NCI-H2029 treated with DMSO at 0.1 percent for 48 hours (cell line): Measurements from ENCODE around the gene SCAND1.
A peak's percentile ranks its signal among the peaks of the same experiment; 100 is the strongest.
"Not testable (repeated sequence)": the region's sequence is repeated elsewhere in the genome, so short reads cannot be mapped to it uniquely, and the experiment has no call there.

Experiments used
- DNase-seq: peaks from one replicate; lab custom pipeline; 2025; lab: John Stamatoyannopoulos, UW

Gene SCAND1

DNA sequence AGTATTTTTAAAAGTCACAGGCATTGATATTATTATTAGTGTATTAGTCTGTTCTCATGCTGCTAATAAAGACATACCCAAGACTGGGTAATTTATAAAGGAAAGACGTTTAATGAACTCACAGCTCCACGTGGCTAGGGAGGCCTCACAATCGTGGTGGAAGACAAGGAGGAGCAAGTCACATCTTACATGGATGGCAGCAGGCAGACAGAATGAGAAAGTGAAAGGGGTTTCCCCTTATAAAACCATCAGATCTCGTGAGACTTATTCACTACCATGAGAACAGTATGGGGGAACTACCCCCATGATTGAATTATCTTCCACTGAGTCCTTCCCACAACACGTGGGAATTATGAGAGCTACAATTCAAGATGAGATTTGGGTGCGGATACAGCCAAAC, 5.0 kb upstream of the SCAND1 start:
- not testable (repeated sequence) for DNase-seq

DNA sequence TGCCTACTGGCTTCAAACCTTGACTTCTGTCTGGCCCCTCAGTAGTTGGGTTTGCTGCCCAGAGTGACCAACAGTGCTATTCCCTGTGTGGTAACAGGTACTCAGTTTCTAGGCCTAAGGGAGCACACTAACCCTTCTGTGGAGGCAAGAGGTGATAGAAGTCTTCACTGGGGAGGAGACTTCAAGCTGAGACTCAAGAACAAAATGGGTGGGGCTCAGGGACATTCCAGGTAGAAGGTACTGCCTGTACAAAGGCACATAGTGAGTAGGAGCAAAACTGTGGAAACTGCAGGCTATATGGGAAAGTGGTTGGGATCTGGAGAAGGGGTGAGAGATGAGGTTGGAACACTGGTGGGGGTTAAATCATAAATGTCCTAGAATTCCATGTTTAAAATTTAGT, 2.3 kb upstream of the SCAND1 start:
- no peak for DNase-seq

DNA sequence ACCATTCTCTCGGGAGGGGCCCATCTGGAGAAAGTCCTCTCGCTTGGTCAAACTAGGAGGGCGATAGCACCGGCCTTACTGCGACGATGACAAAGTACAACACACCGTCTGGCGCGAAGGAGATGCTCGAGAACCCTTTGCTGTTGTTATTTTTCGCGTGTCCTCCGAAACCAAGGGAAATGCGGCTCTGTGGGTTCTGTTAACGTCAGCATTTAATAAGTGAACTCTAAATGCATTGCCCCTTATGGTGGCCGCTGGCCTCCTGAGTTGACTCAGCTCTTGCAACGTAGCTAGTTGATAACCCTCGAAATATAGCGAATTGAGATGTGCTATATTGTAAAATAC, 577 bp upstream of the SCAND1 start:
- no peak for DNase-seq

DNA sequence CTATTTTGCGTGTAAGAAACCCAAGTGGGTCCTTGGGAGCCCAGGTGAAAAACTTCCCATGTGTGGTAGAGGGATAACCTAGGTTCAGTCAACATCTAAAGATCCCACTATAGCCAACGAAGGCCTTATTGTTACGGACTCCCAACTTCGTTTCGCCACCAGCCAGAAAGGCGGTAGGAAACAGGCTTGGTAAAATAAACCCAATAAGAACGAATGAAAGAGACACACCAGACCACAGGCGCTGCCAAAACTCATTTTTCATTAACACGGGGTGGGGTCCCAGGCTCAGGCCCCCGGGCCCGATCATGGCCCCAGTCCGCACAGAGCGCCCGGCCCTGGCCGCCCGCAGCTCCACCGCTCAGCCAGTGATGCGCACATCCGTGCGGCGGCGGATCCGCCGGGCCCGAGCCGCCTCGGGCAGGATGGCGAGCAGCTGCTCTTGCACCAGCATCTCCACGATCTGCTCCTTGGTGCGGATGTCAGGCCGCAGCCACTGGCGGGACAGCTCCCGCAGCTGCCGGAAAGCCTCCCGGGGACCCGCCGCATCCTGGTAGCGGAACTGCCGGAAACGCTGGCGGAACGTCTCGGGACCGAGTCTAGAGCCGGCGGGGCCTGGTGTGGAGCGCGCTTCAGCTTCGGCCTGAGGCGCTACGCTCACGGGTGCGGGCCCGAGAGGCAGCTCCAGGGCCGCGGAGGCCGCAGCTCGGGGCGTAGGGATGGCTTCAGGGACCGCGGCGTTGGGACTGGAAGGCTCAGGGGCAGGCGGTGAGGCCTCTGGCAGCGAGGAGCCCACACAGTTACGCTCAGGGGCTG, 709 bp downstream of the SCAND1 start:
- DNase-seq = peak; percentile 13

DNA sequence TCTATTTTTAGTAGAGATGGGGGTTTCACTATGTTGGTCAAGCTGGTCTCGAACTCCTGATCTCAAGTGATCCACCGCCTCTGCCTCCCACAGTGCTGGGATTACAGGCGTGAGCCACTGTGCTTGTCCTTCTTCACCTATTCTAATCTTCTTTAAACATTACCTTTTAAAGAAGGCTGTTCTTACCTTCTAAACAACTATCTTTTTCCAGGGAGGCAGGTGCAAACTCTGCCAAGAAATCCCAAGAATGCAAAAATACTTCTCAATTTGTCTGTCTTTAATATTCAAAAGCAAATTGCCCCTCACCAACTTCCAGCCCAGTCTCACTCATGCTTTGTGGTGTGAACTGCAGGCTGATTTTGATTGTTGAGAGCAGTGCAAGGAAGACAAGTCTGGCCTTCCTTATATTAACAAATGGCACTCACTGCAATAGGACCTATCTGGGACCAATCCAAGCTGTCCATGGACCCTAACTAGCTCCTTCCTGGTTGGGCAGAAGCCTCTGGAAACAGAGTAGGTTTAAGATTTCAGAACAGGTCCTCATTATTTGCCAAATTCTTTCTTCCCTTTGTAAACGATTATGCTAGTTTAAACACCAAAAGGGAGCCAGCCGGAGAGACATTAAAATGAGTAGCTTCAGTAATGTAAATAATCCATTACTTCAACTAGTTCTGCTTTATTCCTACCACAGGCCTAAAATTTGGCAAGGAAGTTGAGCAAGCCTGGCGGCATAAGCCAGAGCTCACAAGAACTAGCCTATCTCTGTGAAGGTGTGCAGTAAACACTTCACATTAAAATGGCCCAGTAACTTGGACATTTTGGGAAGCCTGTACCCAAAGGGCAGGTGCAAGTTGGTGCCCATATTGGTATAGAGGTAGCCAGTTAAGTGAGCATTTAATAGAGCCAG, 1.6 kb downstream of the SCAND1 start:
- peak; percentile 28 for DNase-seq

DNA sequence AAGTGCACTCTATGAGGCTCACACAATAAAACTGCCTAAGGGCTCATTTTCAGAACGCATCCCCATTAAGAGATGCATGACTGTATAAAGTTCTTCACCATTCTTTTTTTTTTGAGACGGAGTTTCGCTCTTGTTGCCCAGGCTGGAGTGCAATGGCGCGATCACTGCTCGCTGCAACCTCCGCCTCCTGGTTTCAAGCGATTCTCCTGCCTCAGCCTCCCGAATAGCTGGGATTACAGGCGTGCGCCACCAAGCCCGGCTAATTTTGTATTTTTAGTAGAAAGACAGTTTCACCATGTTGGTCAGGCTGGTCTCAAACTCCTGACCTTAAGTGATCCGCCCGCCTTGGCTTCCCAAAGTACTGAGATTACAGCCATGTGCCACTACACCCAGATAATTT, 2.2 kb downstream of the SCAND1 start:
- not testable (repeated sequence) for DNase-seq

DNA sequence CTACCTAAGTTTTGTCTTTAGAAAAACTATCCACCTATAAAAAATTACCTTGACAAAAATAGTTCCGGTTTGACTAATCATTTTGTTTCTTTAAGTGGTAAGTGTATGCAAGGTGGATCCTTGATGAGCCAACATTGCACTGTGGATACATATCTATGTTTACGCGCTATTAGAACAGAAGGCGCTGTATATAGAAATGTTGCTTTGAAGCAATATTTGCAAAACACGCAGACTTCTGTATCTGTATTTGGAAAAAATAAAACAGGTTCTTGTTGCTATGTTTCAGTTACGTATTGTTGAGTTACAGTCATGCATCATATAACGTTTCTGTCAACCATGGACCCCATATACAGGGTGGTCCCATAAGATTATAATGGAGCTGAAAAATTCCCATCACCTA, 4.2 kb downstream of the SCAND1 start:
- DNase-seq = no peak

DNA sequence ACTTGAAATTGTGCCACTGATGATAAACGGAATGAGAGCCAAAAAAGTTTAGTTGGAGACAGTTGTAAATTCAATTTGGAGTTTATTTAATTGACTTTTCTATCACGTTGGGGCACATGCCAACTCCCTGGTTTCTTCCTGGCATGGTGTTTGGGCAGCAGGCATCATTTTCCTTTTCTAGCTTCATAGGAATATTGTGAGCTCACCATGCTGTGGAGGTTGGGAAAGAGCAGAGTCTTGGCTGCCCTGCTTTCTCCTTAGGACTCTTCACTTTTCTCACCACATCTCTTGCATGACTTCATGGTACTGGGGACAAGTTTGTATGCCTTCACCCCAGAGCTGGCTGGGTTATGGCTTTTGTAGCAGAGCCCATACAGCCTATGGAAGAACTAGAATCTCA, 6.4 kb downstream of the SCAND1 start:
- no peak for DNase-seq

DNA sequence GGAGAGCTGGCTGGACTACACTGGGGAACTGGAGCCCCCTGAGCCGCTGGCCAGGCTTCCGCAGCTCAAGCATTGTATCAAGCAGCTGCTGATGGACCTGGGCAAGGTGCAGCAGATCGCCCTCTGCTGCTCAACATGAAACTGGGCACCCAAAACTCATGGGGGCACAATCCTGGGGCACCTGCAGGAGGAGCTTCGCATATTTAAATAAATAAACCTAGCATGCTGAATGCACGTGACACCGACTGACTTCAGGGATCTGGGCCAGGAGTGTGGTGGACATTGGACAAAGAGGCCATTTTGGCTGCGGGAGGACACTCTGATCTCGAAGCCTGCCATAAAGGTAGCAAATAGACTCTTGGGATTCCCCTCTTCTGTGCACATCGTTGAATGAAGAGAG, 6.8 kb downstream of the SCAND1 start:
- no peak for DNase-seq

DNA sequence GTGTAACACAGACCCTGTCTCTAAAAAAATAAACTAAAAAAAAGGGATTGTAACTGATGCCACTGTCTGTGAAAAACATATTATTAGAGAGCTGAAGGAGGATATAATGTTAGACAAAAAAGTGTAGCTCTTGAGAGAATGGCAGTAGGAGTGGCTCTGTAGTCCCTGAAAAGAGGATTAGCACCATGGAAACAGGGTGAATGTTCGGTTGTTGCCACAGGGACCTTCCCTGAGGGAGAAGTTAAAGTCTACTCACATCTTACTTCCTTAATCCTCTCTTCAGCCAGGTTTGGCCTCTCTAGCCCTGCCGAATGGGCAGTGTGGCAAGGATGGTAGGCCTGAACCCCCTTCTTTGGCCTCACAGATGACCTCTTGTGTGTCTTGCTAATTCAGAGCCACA, 12.1 kb downstream of the SCAND1 start:
- no peak for DNase-seq

DNA sequence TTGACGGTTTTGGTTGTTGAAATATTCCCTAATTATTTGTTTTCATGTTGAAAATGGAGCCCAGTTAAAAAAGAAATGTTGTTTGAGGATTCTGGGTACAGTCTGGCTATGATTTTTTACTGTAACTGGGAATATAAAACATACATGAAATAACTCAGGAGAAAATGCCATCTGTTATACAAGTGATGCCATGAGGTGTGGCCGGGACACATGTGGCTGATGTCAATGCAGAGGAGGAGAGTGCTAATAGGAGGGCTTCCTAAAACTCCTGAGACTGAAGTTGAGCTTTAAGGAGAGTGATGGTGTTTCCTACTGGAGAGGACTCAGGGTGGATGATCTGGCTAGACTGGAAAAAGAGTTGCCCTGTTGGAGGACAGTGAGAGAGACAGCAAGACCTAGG, 12.7 kb downstream of the SCAND1 start:
- no peak for DNase-seq

DNA sequence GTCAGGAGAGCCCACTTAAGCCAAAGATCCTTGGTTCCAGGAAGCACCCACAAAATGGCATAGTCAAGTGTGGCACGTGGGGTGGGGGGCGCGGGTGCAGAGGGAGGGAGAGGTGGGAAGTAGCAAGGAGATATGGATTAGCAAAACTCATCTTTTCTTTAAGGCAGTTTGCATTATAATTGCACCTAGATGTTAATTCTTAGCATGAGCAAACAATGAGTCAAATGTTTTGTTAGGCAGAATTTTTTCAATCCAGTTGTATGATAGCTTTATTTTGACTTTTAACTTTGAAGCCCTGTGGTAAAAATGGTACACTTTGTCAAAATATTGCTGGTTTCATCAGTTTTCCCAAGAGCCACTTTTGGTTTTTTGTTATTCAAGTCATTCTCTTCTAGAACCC, 15.0 kb downstream of the SCAND1 start:
- no peak for DNase-seq

DNA sequence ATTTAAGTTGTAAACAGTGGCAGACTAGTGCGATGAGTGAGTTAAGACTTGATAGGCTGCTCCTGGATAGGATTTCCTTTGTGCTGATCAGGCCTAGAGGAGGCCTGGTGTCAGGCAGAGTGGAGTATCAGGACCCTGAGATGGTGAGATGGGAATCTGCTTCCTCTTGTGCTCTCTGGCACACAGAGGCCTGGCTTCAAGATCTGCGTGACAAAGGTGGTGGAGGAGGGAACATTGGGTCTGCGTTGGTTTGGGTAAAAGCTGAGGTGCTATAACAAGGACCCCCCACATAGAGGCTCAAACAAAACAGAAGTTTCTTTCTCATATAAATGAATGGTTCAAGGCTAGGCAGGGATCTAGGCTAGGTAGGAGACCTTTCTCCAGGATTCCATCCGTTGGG, 20.3 kb downstream of the SCAND1 start:
- DNase-seq = no peak

DNA sequence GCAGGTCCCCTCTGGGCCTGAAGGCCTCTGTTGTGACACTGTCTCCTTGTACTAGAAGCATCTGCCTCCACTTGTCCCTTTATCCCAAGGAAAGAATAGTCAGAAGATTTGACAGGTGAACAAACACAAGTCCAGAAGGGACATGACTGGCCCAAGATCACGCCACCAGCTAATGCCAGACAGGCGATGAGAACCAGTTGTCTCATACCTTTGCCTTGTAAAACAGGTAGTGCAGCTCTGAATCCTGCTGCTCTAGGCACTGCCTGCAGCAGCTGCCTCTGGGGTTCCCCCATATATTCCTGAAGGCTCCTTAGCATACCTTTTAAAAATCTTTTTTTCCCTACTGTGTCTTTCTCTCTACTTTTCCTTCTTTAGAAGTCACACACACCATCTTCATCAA, 25.0 kb downstream of the SCAND1 start:
- no peak for DNase-seq

DNA sequence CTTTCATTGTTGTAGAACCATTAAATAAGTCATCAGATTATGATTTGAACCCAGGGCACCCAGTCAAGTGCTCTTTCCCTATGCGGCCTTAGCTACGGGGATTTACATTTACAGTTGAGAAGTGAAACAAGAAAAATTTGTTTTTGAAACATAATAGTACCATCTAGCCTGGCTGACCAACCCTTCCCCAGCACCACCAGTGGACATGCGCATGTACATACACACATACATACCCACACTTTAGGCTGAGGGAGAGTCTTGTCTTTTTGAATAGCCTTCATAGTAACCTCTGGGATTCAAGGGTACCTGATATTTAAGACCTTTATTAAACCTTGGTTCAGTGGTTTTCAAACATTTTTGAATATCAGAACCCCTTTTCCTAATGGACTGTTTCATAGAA, 33.8 kb downstream of the SCAND1 start:
- no peak for DNase-seq

DNA sequence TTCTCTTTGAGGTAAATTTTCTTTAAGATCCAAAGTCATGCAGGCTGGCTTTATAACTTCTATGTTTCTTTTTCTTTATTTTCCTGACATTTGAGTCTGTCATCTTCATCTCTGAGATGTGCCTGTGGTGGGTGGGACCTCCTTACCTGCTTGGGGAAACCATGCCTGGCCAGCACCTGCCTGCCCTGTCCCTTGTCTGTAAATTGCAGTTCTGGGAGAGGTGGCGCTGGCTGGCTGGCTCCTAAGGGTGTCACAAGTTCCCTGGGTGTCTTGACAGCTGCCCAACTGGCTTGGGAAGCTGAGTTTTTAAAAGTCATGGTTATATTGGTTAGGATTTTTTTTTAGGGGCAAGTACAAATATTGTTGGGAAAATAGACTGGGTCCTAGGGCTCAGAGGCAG, 36.3 kb downstream of the SCAND1 start:
- no peak for DNase-seq

DNA sequence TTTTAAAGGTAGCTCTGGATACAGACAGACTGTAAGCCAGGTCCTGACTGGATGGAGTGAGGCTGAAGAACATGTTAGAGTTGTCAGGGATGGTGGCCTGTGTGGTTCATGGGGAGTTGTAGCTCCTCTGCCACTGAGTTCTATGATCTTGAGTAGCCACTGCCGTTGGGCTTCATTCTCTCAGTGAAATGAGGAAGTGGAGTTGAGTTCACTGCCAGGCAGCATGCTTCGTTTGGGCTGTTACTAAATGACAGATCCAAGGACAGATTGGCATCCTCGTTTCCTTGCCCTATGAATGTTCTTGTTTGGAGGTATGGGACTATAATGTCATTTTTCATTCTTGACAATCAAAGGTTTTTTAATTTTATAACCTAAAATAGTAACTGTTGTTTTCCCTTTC, 37.2 kb downstream of the SCAND1 start:
- DNase-seq = no peak

DNA sequence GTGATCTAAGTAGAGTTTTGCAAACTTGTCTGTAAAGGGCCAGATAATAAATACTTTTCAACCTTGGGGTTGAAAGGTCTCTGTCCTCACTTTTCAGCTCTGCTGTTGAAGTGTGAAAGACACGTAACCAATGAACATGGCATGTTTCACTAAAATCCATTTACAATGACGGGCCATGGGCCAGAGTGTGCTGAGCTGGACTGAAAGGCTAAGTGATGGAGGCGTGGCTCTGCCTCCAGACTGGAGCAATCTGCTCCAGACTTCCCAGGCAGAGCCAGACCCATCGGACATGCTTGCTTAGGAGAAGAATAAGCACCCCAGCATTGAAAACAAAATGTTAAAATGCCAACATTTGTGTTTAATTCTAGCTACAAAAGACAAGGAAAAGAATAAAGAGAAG, 41.4 kb downstream of the SCAND1 start:
- no peak for DNase-seq

DNA sequence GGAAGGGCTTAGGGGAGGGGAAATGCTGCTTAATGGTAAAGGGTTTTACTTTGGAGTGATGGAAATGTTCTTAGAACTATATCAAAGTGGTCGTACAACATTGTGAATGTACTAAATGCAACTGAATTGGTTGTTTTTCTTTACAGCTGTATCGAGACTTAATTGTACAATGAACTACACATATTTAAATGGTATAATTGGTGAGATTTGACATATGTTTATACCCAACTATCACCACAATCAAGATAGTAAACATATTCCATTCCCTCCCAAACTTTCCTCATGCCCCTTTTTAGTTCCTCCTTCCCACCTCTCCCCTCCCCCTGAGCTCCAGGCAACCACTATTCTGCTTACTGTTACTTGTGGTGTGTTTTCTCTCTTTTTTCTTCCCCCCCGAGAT, 44.0 kb downstream of the SCAND1 start:
- DNase-seq = no peak

DNA sequence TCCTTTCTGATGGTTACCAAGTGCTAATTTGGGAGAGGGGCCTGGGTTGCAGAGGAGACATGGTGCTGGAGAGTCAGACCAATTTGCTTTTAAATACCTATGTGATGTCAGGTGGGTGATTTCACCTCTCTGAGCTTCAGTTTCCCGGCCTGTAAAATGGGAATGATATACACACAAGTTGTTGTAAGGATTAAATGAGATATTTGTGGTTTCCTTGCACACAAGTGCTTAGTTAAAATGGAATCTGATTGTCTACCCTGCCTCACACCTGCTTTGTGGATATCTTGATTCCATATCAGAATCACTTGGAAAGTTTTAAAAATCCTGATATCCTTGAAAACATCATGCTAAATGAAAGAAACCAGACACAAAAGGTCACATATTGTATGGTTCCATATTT, 44.5 kb downstream of the SCAND1 start:
- no peak for DNase-seq

DNA sequence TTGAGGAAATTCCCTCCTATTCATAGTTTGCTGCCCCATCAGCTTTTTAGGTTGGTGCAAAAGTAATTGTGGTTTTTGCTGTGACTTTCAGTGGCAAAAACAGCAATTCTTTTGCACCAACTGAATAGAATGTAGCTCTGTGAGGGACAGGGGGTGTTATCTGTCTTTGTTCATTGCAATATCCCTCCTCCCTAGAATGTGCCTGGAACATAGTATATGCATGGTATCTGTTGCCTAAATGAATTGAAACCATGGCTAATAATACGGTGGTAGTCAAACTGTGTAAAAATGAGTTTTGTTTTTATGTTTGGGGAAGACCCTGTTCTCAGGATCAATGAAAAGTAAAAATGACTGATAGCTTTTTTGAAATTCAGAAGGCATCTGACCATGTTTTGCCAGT, 45.1 kb downstream of the SCAND1 start:
- DNase-seq = no peak

DNA sequence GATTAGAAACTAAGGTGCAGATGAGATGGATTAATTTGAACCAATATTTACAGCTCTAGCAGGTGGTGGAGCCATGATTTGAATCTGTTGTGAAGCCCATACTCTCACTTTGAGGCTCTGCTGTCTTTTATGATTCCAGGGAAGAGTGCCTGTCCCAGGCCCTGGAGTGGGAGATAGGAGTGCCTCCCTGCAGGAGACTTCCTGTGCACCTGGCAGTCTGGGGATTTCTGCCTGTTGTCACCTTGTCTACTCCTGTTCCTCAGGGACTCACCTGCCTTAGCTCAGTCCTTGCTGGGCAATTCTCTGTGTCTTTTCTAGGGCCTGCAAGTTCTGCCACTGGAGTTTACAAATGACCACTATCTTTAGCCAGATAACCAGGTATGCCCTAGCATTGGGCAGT, 46.3 kb downstream of the SCAND1 start:
- no peak for DNase-seq

DNA sequence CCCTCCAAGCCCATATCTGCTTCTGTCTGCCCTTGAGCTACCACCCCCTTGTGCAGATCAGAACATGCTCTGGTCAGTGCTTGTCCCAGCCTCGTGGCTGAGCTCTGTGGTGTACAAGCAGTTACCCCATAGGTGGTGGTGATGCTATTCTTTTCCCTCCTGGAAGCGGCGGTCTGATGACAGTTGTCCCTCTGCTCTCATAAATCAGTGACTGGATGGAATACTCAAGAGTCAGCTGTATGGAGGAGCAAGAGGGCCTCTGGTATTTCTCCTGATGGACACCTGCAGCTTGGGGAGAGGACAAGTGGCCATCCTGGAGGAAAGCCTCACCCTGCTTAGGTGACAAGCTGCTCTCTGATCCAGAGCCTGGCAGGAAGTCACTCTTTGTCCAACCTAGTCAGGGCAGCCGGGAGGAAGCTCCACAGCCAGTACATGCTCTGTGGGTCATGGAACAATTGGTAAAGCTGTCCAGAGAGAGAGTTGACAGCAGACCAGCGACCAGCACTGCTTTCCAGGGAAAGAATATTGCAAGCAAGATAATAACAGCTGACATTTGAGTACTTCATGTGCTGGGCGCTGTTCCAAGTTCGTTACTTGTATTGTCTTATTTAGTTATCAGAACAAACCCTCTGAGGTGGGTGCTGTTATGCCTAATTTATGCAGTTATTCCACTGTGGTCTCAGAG, 47.1 kb downstream of the SCAND1 start:
- no peak for DNase-seq
